BE2C (cell line): Measurements from ENCODE around the gene INPP4A.

Source experiments
- DNase-seq: peaks from one replicate; pipeline ENCODE4 v3.0.0-alpha.2; 2020
- H3K27me3 ChIP-seq: fragments of 250-450 bp; sonication (Bioruptor Pico); 2 replicates; pipeline ENCODE4 v1.5.1; 2020; ENCODE audit warnings: mild to moderate bottlenecking
- H3K36me3 ChIP-seq: fragments of 250-450 bp; sonication (Bioruptor Pico); 2 replicates; pipeline ENCODE4 v1.5.1; 2020; ENCODE audit warnings: mild to moderate bottlenecking
- H3K4me1 ChIP-seq: fragments of 250-450 bp; sonication (Bioruptor Pico); 2 replicates; pipeline ENCODE4 v1.5.1; 2020
- H3K4me3 ChIP-seq: 2 replicates; pipeline ENCODE4 v1.5.1; 2011; ENCODE audit warnings: low read depth, low read length
- H3K9me3 ChIP-seq: fragments of 250-450 bp; sonication (Bioruptor Pico); 2 replicates; pipeline ENCODE4 v1.5.1; 2020
- CTCF ChIP-seq: IDR thresholded peaks from 2 replicates; pipeline ENCODE4 v1.5.1; 2012; ENCODE audit warnings: mild to moderate bottlenecking, low read depth, low read length

INPP4A gene

GRCh38 chr2:98614024-98614739 lies 169.5 kb downstream of the INPP4A start:
- H3K27me3 ChIP-seq = no peaks in the 10 kb centered on the region
- H3K36me3 ChIP-seq = no peaks in the 10 kb centered on the region; the same call in 1 of the 2 replicates
- H3K4me3 ChIP-seq = no peak overlapping the region
- DNase-seq = no peak
- no peaks in the 10 kb centered on the region for H3K9me3 ChIP-seq
- TF ChIP-seq CTCF = no peak
- no peaks in the 10 kb centered on the region for H3K4me1 ChIP-seq

- Histone ChIP-seq H3K27me3 (no peaks in the 10 kb centered on the region), H3K36me3 (no peaks in the 10 kb centered on the region; the same call in 1 of the 2 replicates), H3K4me1 (no peaks in the 10 kb centered on the region), H3K4me3 (no peak overlapping the region), H3K9me3 (no peaks in the 10 kb centered on the region)
- TF ChIP-seq CTCF = no peak
- no peak for DNase-seq
These were observed 170.8 kb downstream of the INPP4A start for GRCh38 chr2:98615481-98615880.

GRCh38 chr2:98617149-98617548 lies 172.5 kb downstream of the INPP4A start:
- no peaks in the 10 kb centered on the region; the same call in 1 of the 2 replicates for H3K36me3 ChIP-seq
- no peaks in the 10 kb centered on the region for H3K4me1 ChIP-seq
- no peak overlapping the region for H3K4me3 ChIP-seq
- TF ChIP-seq CTCF = no peak
- DNase-seq = no peak
- no peaks in the 10 kb centered on the region for H3K27me3 ChIP-seq
- H3K9me3 ChIP-seq = no peaks in the 10 kb centered on the region

GRCh38 chr2:98623657-98624056 lies 179.0 kb downstream of the INPP4A start:
- Histone ChIP-seq H3K4me3 (no peak overlapping the region), H3K36me3 (no peaks in the 10 kb centered on the region), H3K27me3 (no peaks in the 10 kb centered on the region), H3K9me3 (no peaks in the 10 kb centered on the region), H3K4me1 (no peaks in the 10 kb centered on the region)
- no peak for DNase-seq
- TF ChIP-seq CTCF = no peak

GRCh38 chr2:98632351-98632750 lies 187.7 kb downstream of the INPP4A start:
- TF ChIP-seq CTCF = no peak
- DNase-seq = no peak
- Histone ChIP-seq H3K9me3 (no peaks in the 10 kb centered on the region), H3K27me3 (no peaks in the 10 kb centered on the region), H3K36me3 (no peaks in the 10 kb centered on the region), H3K4me3 (no peak overlapping the region), H3K4me1 (no peaks in the 10 kb centered on the region)

- H3K4me3 ChIP-seq = no peak overlapping the region
These were observed 189.9 kb downstream of the INPP4A start for GRCh38 chr2:98634406-98635092.

More at GRCh38 chr2:98634406-98635092, 189.9 kb downstream of the INPP4A start:
- DNase-seq = no peak
- no peaks in the 10 kb centered on the region for H3K4me1 ChIP-seq
- H3K9me3 ChIP-seq = no peaks in the 10 kb centered on the region
- no peaks in the 10 kb centered on the region for H3K36me3 ChIP-seq
- H3K27me3 ChIP-seq = no peaks in the 10 kb centered on the region
- TF ChIP-seq CTCF = peak; percentile 37; the same call in 1 of the 2 replicates
